HG02943 (cell line): Measurements from ENCODE around the gene SUSD6.
"Not testable (repeated sequence)": the region's sequence is repeated elsewhere in the genome, so short reads cannot be mapped to it uniquely, and the experiment has no call there.

Experiments used
- ATAC-seq: cut with Tn5 transposase; IDR thresholded peaks from one replicate; pipeline ENCODE4 v1.9.1; 2021; ENCODE audit warnings: mild to moderate bottlenecking, low read depth, moderate library complexity; ENCODE audit not compliant: unreplicated experiment

The SUSD6 gene

GRCh38 chr14:69692594-69692993, 81.2 kb downstream of the SUSD6 start:
- ATAC-seq: no peak

GRCh38 chr14:69693145-69693544, 81.7 kb downstream of the SUSD6 start:
- no peak for ATAC-seq

- no peak for ATAC-seq
Measured at GRCh38 chr14:69693801-69694729, 82.7 kb downstream of the SUSD6 start.

GRCh38 chr14:69694730-69695281, 83.4 kb downstream of the SUSD6 start:
- ATAC-seq: no peak

- ATAC-seq: no peak
Measured at GRCh38 chr14:69695322-69696203, 84.2 kb downstream of the SUSD6 start.

- no peak for ATAC-seq
Measured at GRCh38 chr14:69696204-69696527, 84.8 kb downstream of the SUSD6 start.

- ATAC-seq: no peak
Measured at GRCh38 chr14:69696633-69697557, 85.5 kb downstream of the SUSD6 start.

GRCh38 chr14:69698572-69698971, 87.2 kb downstream of the SUSD6 start:
- ATAC-seq: no peak

- ATAC-seq: not testable (repeated sequence)
Measured at GRCh38 chr14:69699243-69699642, 87.8 kb downstream of the SUSD6 start.

- ATAC-seq: no peak
Measured at GRCh38 chr14:69699748-69700303, 88.4 kb downstream of the SUSD6 start.

- no peak for ATAC-seq
Measured at GRCh38 chr14:69700575-69700974, 89.2 kb downstream of the SUSD6 start.

GRCh38 chr14:69701291-69701690, 89.9 kb downstream of the SUSD6 start:
- ATAC-seq: no peak

- no peak for ATAC-seq
Measured at GRCh38 chr14:69701857-69702256, 90.5 kb downstream of the SUSD6 start.

GRCh38 chr14:69703047-69704039, 91.9 kb downstream of the SUSD6 start:
- ATAC-seq: no peak

- no peak for ATAC-seq
Measured at GRCh38 chr14:69704319-69704718, 92.9 kb downstream of the SUSD6 start.

- no peak for ATAC-seq
Measured at GRCh38 chr14:69705706-69706105, 94.3 kb downstream of the SUSD6 start.

GRCh38 chr14:69708049-69708448, 96.7 kb downstream of the SUSD6 start:
- ATAC-seq: no peak
